Measurements from ENCODE around the gene WWC2. TPM values are rescaled to one million over a fixed set of nuclear protein-coding genes. Genes with fewer than 3 reads are reported as not detected.

Gene WWC2
- total and polyA plus RNA-seq, 4 experiments from 2014 or later, result 2.3 to 7.6 (median 5.2) TPM

GRCh38 chr4:183100827-183101226 is 1.8 kb downstream of the WWC2 start:
- ChIA-PET POLR2A (ENCODE audit: partially characterized antibody) (no interaction called here), CTCF (ENCODE audit: partially characterized antibody) (interaction anchor here (1.8 kb wide), 1 partner anchor 27 kb away, joined by 8 read pairs; no protein-coding TSS in a partner anchor)
- Mint-ChIP-seq H3K27me3 (peaks cover 0 to 3% of the 10 kb centered on the region in 2 donors), H3K4me1 (peaks cover 8 to 29% (median 18%) of the 10 kb centered on the region in 4 donors), H3K9me3 (peaks cover 0 to 5% (median 0%) of the 10 kb centered on the region in 8 donors), H3K4me3 (peak overlapping the region; percentile 8 to 82 (median 69)), H3K27ac (peak overlapping the region in 2 of 7 donors; percentile 27 to 30), H3K36me3 (peaks cover 0 to 4% of the 10 kb centered on the region in 2 donors)
- DNase-seq, result no peak
- no peak overlapping the region for H3K4me3 ChIP-seq (ENCODE audit: low read length in 2 of 2)
- peaks cover 3% of the 10 kb centered on the region for H3K27me3 ChIP-seq (ENCODE audit: insufficient read depth, low read length)
- H3K36me3 ChIP-seq (ENCODE audit: insufficient read depth, low read length), result no peaks in the 10 kb centered on the region
- intact Hi-C loops (cut with micrococcal nuclease), result no loop called here
- H3K27ac ChIP-seq (ENCODE audit: low read depth, low read length), result no peak overlapping the region
- peaks cover 14% of the 10 kb centered on the region for H3K4me1 ChIP-seq (ENCODE audit: insufficient read depth, low read length)
- H3K9me3 ChIP-seq (ENCODE audit: control insufficient read depth in 1 of 2, low read length in 2 of 2), result no peaks in the 10 kb centered on the region

- peaks cover 3% of the 10 kb centered on the region for H3K27me3 ChIP-seq (ENCODE audit: insufficient read depth, low read length)
- peaks cover 0 to 5% (median 0%) of the 10 kb centered on the region in 8 donors for H3K9me3 Mint-ChIP-seq
- H3K36me3 ChIP-seq (ENCODE audit: insufficient read depth, low read length), result no peaks in the 10 kb centered on the region
- intact Hi-C loops (cut with micrococcal nuclease), result no loop called here
- H3K9me3 ChIP-seq (ENCODE audit: control insufficient read depth in 1 of 2, low read length in 2 of 2), result no peaks in the 10 kb centered on the region
- H3K4me1 ChIP-seq (ENCODE audit: insufficient read depth, low read length), result peaks cover 14% of the 10 kb centered on the region
- ChIA-PET POLR2A (ENCODE audit: partially characterized antibody) (no interaction called here), CTCF (ENCODE audit: partially characterized antibody) (no interaction called here)
- DNase-seq, result no peak
- peaks cover 7 to 19% (median 12%) of the 10 kb centered on the region in 4 donors for H3K4me1 Mint-ChIP-seq
- H3K4me3 ChIP-seq (ENCODE audit: low read length in 2 of 2), result no peak overlapping the region
- H3K27ac Mint-ChIP-seq, result no peak overlapping the region
- peak overlapping the region in 1 of 8 donors; percentile 13 for H3K4me3 Mint-ChIP-seq
- peaks cover 0 to 1% of the 10 kb centered on the region in 2 donors for H3K27me3 Mint-ChIP-seq
- no peak overlapping the region for H3K27ac ChIP-seq (ENCODE audit: low read depth, low read length)
- peaks cover 0 to 2% of the 10 kb centered on the region in 2 donors for H3K36me3 Mint-ChIP-seq
Measured at GRCh38 chr4:183101956-183102480, 3.0 kb downstream of the WWC2 start.

DNA sequence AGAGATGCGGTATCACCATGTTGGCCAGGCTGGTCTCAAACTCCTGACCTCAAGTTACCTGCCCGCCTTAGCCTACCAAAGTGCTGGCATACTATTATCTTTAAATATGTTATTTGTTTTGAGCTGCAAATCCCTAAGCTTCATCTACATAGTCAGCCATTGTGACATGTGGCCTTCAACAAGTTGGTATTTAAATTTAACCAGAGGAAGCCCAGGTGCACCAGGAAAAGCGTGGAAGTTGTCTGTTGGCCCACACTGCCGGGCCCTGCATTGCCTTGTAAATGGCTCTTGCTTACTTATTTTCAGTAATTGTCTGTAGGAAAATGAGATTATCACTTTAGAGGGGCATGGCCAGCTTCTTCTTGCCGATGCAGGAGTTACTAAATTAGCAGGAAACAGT is 6.0 kb downstream of the WWC2 start:
- Histone ChIP-seq H3K9me3 (ENCODE audit: control insufficient read depth in 1 of 2, low read length in 2 of 2) (no peaks in the 10 kb centered on the region), H3K27me3 (ENCODE audit: insufficient read depth, low read length) (peaks cover under 1% of the 10 kb centered on the region), H3K4me3 (ENCODE audit: low read length in 2 of 2) (no peak overlapping the region), H3K36me3 (ENCODE audit: insufficient read depth, low read length) (no peaks in the 10 kb centered on the region), H3K4me1 (ENCODE audit: insufficient read depth, low read length) (peaks cover 4% of the 10 kb centered on the region), H3K27ac (ENCODE audit: low read depth, low read length) (no peak overlapping the region)
- H3K27ac Mint-ChIP-seq, result no peak overlapping the region
- peaks cover 3 to 10% (median 5%) of the 10 kb centered on the region in 4 donors for H3K4me1 Mint-ChIP-seq
- POLR2A ChIA-PET (ENCODE audit: partially characterized antibody), result no interaction called here
- no peaks in the 10 kb centered on the region for H3K9me3 Mint-ChIP-seq
- CTCF ChIA-PET (ENCODE audit: partially characterized antibody), result interaction anchor here (1.7 kb wide), 1 partner anchor 32 kb away, joined by 6 read pairs; no protein-coding TSS in a partner anchor
- intact Hi-C loops (cut with micrococcal nuclease), result no loop called here
- no peaks in the 10 kb centered on the region for H3K36me3 Mint-ChIP-seq
- no peak overlapping the region for H3K4me3 Mint-ChIP-seq
- no peaks in the 10 kb centered on the region for H3K27me3 Mint-ChIP-seq
- no peak for DNase-seq

GRCh38 chr4:183106839-183107238 is 7.8 kb downstream of the WWC2 start:
- H3K36me3 Mint-ChIP-seq, result no peaks in the 10 kb centered on the region
- H3K27me3 Mint-ChIP-seq, result no peaks in the 10 kb centered on the region
- H3K27ac Mint-ChIP-seq, result no peak overlapping the region
- intact Hi-C loops (cut with micrococcal nuclease), result no loop called here
- Histone ChIP-seq H3K36me3 (ENCODE audit: insufficient read depth, low read length) (no peaks in the 10 kb centered on the region), H3K27ac (ENCODE audit: low read depth, low read length) (no peak overlapping the region), H3K9me3 (ENCODE audit: control insufficient read depth in 1 of 2, low read length in 2 of 2) (no peaks in the 10 kb centered on the region), H3K4me3 (ENCODE audit: low read length in 2 of 2) (no peak overlapping the region), H3K27me3 (ENCODE audit: insufficient read depth, low read length) (no peaks in the 10 kb centered on the region), H3K4me1 (ENCODE audit: insufficient read depth, low read length) (no peaks in the 10 kb centered on the region)
- H3K9me3 Mint-ChIP-seq, result no peaks in the 10 kb centered on the region
- H3K4me1 Mint-ChIP-seq, result peaks cover 0 to 4% (median 1%) of the 10 kb centered on the region in 4 donors
- CTCF ChIA-PET (ENCODE audit: partially characterized antibody), result interaction anchor here (0.7 kb wide), 1 partner anchor 10 kb away, joined by 3 read pairs; no protein-coding TSS in a partner anchor
- H3K4me3 Mint-ChIP-seq, result no peak overlapping the region
- no peak for DNase-seq
- POLR2A ChIA-PET (ENCODE audit: partially characterized antibody), result no interaction called here

GRCh38 chr4:183107891-183108459 is 8.9 kb downstream of the WWC2 start:
- intact Hi-C loops (cut with micrococcal nuclease), result no loop called here

GRCh38 chr4:183110244-183110643 is 11.2 kb downstream of the WWC2 start:
- Histone ChIP-seq H3K27ac (ENCODE audit: low read depth, low read length) (no peak overlapping the region), H3K27me3 (ENCODE audit: insufficient read depth, low read length) (no peaks in the 10 kb centered on the region), H3K4me1 (ENCODE audit: insufficient read depth, low read length) (no peaks in the 10 kb centered on the region), H3K36me3 (ENCODE audit: insufficient read depth, low read length) (no peaks in the 10 kb centered on the region), H3K9me3 (ENCODE audit: control insufficient read depth in 1 of 2, low read length in 2 of 2) (no peaks in the 10 kb centered on the region), H3K4me3 (ENCODE audit: low read length in 2 of 2) (no peak overlapping the region)
- Mint-ChIP-seq H3K27me3 (no peaks in the 10 kb centered on the region), H3K4me3 (no peak overlapping the region), H3K4me1 (peaks cover 0 to 8% (median 3%) of the 10 kb centered on the region in 4 donors), H3K9me3 (no peaks in the 10 kb centered on the region), H3K36me3 (no peaks in the 10 kb centered on the region), H3K27ac (no peak overlapping the region)
- POLR2A ChIA-PET (ENCODE audit: partially characterized antibody), result no interaction called here
- intact Hi-C loops (cut with micrococcal nuclease), result no loop called here
- no peak for DNase-seq
- CTCF ChIA-PET (ENCODE audit: partially characterized antibody), result no interaction called here

More at GRCh38 chr4:183107891-183108459, 8.9 kb downstream of the WWC2 start:
- H3K9me3 Mint-ChIP-seq, result no peaks in the 10 kb centered on the region
- H3K27me3 ChIP-seq (ENCODE audit: insufficient read depth, low read length), result no peaks in the 10 kb centered on the region
- peaks cover 0 to 4% (median 1%) of the 10 kb centered on the region in 4 donors for H3K4me1 Mint-ChIP-seq
- H3K4me3 Mint-ChIP-seq, result no peak overlapping the region
- H3K36me3 ChIP-seq (ENCODE audit: insufficient read depth, low read length), result no peaks in the 10 kb centered on the region
- no peak for DNase-seq
- H3K36me3 Mint-ChIP-seq, result no peaks in the 10 kb centered on the region
- H3K4me3 ChIP-seq (ENCODE audit: low read length in 2 of 2), result no peak overlapping the region
- H3K27ac ChIP-seq (ENCODE audit: low read depth, low read length), result no peak overlapping the region
- no peaks in the 10 kb centered on the region for H3K27me3 Mint-ChIP-seq
- POLR2A ChIA-PET (ENCODE audit: partially characterized antibody), result no interaction called here
- no peaks in the 10 kb centered on the region for H3K9me3 ChIP-seq (ENCODE audit: control insufficient read depth in 1 of 2, low read length in 2 of 2)
- CTCF ChIA-PET (ENCODE audit: partially characterized antibody), result no interaction called here
- no peak overlapping the region for H3K27ac Mint-ChIP-seq
- no peaks in the 10 kb centered on the region for H3K4me1 ChIP-seq (ENCODE audit: insufficient read depth, low read length)

DNA sequence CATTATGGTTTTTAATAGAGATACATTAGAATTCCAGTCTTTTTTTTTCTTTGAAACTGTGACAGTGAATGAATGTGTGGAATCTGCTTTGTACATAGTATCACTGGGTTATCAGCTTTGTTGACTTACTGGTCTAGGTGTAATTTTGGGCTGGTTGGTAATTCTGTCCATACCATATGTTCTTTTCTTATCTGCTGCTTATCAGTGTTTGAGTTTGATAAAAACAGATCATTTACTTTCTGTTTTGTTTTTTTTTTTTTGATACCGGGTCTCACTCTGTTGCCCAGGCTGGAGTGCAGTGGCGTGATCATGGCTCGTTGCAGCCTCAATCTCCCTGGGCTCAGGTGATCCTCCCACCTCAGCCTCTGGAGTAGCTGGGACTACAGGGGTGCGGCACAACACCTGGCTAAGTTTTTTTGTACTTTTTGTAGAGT is 12.4 kb downstream of the WWC2 start:
- H3K36me3 ChIP-seq (ENCODE audit: insufficient read depth, low read length), result no peaks in the 10 kb centered on the region
- CTCF ChIA-PET (ENCODE audit: partially characterized antibody), result no interaction called here
- H3K4me3 ChIP-seq (ENCODE audit: low read length in 2 of 2), result no peak overlapping the region
- H3K27me3 ChIP-seq (ENCODE audit: insufficient read depth, low read length), result no peaks in the 10 kb centered on the region
- Mint-ChIP-seq H3K36me3 (no peaks in the 10 kb centered on the region), H3K27me3 (peaks cover 0 to 1% of the 10 kb centered on the region in 2 donors), H3K4me3 (no peak overlapping the region), H3K4me1 (peaks cover 0 to 8% (median 4%) of the 10 kb centered on the region in 4 donors), H3K27ac (no peak overlapping the region), H3K9me3 (no peaks in the 10 kb centered on the region)
- no peaks in the 10 kb centered on the region for H3K9me3 ChIP-seq (ENCODE audit: control insufficient read depth in 1 of 2, low read length in 2 of 2)
- H3K4me1 ChIP-seq (ENCODE audit: insufficient read depth, low read length), result no peaks in the 10 kb centered on the region
- no peak for DNase-seq
- POLR2A ChIA-PET (ENCODE audit: partially characterized antibody), result no interaction called here
- intact Hi-C loops (cut with micrococcal nuclease), result no loop called here
- H3K27ac ChIP-seq (ENCODE audit: low read depth, low read length), result no peak overlapping the region

Data from CD4-positive, alpha-beta memory T cell (primary cell).